Esophagus squamous epithelium (tissue), 5 donors: ENCODE data around the gene TAF12. TPM values are rescaled to one million over a fixed set of nuclear protein-coding genes. Genes with fewer than 3 reads are reported as not detected.

ENCODE experiments used
- DNase-seq: peaks from one replicate; lab custom pipeline; 2025; lab: John Stamatoyannopoulos, UW
- H3K27ac ChIP-seq, 4 donors: fragments of 200-600 bp; sonication (generic); one replicate each; pipeline ENCODE4 v1.5.1; 2016 to 2019; ENCODE audit warnings: mild to moderate bottlenecking in 1 of 4
- H3K27me3 ChIP-seq, 4 donors: fragments of 200-600 bp; sonication (generic); 1 replicate in 3 of 4; 2 replicates in 1 of 4; pipeline versions ENCODE4 v1.5.1 to v1.6.0; 2017 to 2021; ENCODE audit warnings: antibody characterized with exemption in 1 of 4
- H3K36me3 ChIP-seq, 3 donors: fragments of 200-600 bp; sonication (generic); one replicate each; pipeline ENCODE4 v1.5.1; 2016 to 2019
- H3K4me1 ChIP-seq, 3 donors: fragments of 200-600 bp; sonication (generic); one replicate each; pipeline ENCODE4 v1.5.1; 2017 to 2019
- H3K4me3 ChIP-seq, 4 donors: fragments of 200-600 bp; sonication (generic); 1 replicate in 3 of 4; 2 replicates in 1 of 4; pipeline ENCODE4 v1.5.1; 2016 to 2019; ENCODE audit warnings: mild to moderate bottlenecking in 2 of 4, moderate library complexity in 1 of 4
- H3K9me3 ChIP-seq, 3 donors: fragments of 200-600 bp; sonication (generic); one replicate each; pipeline ENCODE4 v1.5.1; 2016 to 2019
- CTCF ChIP-seq, 6 experiments: fragments of 450-650 bp in 4 of 6; fragments of 200-600 bp in 2 of 6; sonication (generic) in 2 of 6; IDR thresholded peaks; one replicate each; pipeline ENCODE4 v1.5.1; 2016 to 2019; ENCODE audit warnings: antibody characterized with exemption in 6 of 6, mild to moderate bottlenecking in 4 of 6, moderate library complexity in 4 of 6
- POLR2A ChIP-seq, 4 donors: fragments of 450-650 bp; IDR thresholded peaks; one replicate each; pipeline ENCODE4 v1.6.1; 2017; ENCODE audit warnings: antibody characterized with exemption in 4 of 4, mild to moderate bottlenecking in 4 of 4, moderate library complexity in 3 of 4
- WGBS, 2 donors: methylation state at CpG; one replicate each; pipeline ENCODE4 v1.1.5; 2018; 5-methylcytosine and 5-hydroxymethylcytosine counted together
- intact Hi-C: fragments of 100-400 bp; cut with DNase I; formaldehyde crosslinking; loops from one replicate; pipeline ENCODE4 v1.15.0; 2022
- total RNA-seq, 4 donors: library from RNA; depleted of rRNA; stranded (reverse); fragments of >200 nt; gene quantifications; one replicate each; pipeline ENCODE4 v1.1.0, GENCODE V29; 2016
- donor health status: DM: yes; HTN: yes; CAD: no.

Gene TAF12
- total RNA-seq, 4 donors from 2014 or later: 7.6 to 20.1 (median 13.1) TPM

DNA sequence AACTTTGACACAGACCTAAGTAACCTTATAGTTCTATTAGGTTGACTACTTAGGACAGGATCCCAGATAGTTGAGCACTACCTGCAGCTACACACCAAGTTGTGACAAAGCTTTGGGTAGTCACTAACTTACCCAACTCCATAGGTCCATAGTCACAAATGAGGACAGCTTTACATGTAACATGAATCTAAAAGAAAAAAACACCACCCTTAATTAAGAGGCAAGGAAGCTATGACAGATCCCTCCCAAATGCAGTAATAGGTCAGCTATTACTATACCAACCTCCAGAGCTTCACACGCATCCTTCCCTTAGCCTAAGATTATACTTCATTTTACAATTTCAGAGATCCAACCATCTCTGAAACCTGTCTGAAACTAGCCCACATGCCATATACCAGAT lies 63.5 kb downstream of the TAF12 start:
- H3K27me3 ChIP-seq: no peaks in the 10 kb centered on the region
- H3K4me1 ChIP-seq: peaks cover 13 to 46% (median 22%) of the 10 kb centered on the region in 3 donors
- H3K4me3 ChIP-seq: peak overlapping the region; percentile 78 to 87 (median 84)
- peaks cover 0 to 61% (median 30%) of the 10 kb centered on the region in 3 donors for H3K36me3 ChIP-seq
- DNase-seq: no peak
- TF ChIP-seq POLR2A (IDR thresholded peaks at IDR 0.05) (no peak), CTCF (IDR thresholded peaks at IDR 0.05) (no peak)
- H3K9me3 ChIP-seq: no peaks in the 10 kb centered on the region
- 74 to 88% methylated on average over 1 of the region's 1 CpG for WGBS, 2 donors
- intact Hi-C loops: no loop called here
- peak overlapping the region in 1 of 4 donors; percentile 93 for H3K27ac ChIP-seq

- Histone ChIP-seq H3K9me3 (no peaks in the 10 kb centered on the region), H3K4me1 (peaks cover 13 to 46% (median 22%) of the 10 kb centered on the region in 3 donors), H3K4me3 (no peak overlapping the region), H3K27ac (peak overlapping the region in 1 of 4 donors; percentile 6), H3K27me3 (no peaks in the 10 kb centered on the region), H3K36me3 (peaks cover 0 to 68% (median 37%) of the 10 kb centered on the region in 3 donors)
- TF ChIP-seq POLR2A (IDR thresholded peaks at IDR 0.05): no peak
- no peak for TF ChIP-seq CTCF (IDR thresholded peaks at IDR 0.05)
- intact Hi-C loops: no loop called here
- DNase-seq: no peak
- 67 to 70% methylated on average over 6 of the region's 6 CpGs for WGBS, 2 donors
Observed at GRCh38 chr1:28578696-28579218, 64.1 kb downstream of the TAF12 start.

GRCh38 chr1:28577738-28578536 lies 64.9 kb downstream of the TAF12 start:
- TF ChIP-seq POLR2A (IDR thresholded peaks at IDR 0.05) (no peak), CTCF (IDR thresholded peaks at IDR 0.05) (no peak)
- Histone ChIP-seq H3K27ac (no peak overlapping the region), H3K4me1 (peaks cover 11 to 43% (median 22%) of the 10 kb centered on the region in 3 donors), H3K36me3 (peaks cover 0 to 76% (median 37%) of the 10 kb centered on the region in 3 donors), H3K27me3 (no peaks in the 10 kb centered on the region), H3K4me3 (no peak overlapping the region), H3K9me3 (no peaks in the 10 kb centered on the region)
- intact Hi-C loops: no loop called here
- 51 to 60% methylated on average over 6 of the region's 6 CpGs for WGBS, 2 donors
- no peak for DNase-seq

DNA sequence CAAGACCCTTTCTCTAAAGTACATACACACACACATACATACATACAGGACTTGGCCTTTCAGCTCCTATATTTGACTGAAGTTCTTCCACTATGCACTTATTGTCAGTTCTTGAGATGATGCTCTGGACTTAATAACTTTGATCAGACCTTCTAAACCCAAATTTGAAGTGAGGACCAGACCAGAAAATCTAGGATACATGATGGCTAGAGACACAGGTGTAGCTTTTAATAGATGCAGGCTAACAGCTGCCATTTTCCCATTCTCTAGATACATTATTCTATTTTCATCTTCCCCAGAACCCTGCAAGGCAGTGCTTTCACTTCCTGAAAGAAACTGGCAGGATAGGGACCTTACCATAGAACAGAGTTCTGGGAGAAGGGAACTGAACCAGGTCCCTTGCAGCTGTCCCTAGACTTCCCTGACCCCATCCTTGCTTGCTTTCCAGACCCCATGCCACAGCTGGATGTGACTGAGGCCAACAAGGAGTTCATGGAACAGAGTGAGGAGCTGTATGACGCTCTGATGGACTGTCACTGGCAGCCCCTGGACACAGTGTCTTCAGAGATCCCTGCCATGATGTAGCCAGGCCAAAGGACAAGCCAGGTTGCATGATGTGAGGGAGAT lies 65.7 kb downstream of the TAF12 start:
- H3K27ac ChIP-seq: peak overlapping the region in 1 of 4 donors; percentile 21
- 56 to 88% methylated on average over 1 of the region's 1 CpG for WGBS, 2 donors

More for the DNA sequence above, 65.7 kb downstream of the TAF12 start:
- Histone ChIP-seq H3K9me3 (no peaks in the 10 kb centered on the region), H3K4me1 (peaks cover 10 to 35% (median 20%) of the 10 kb centered on the region in 3 donors), H3K36me3 (peaks cover 0 to 84% (median 37%) of the 10 kb centered on the region in 3 donors), H3K4me3 (no peak overlapping the region), H3K27me3 (no peaks in the 10 kb centered on the region)
- TF ChIP-seq POLR2A (IDR thresholded peaks at IDR 0.05): no peak
- no peak for TF ChIP-seq CTCF (IDR thresholded peaks at IDR 0.05)
- intact Hi-C loops: no loop called here
- DNase-seq: no peak
